Measurements from ENCODE around the gene TMCC1.

DNA sequence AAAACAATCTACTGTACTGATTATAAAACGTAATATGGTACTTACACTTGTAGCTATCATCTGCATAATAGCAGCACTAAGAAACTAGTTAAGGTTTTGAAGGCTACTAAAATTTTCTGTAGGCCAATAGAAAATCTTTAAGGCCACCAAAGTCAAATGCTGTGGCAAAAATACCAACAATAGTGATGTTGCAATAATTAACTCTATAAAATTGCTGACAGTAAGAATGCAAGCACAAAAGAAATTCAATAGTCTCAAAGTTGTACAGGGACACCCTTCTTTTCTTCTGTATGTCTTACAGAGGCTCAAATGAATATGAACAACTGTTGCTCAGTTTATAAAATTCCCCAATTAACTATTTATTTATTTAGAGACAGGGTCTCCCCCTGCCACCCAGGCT is 62.0 kb downstream of the TMCC1 start:
- TF ChIP-seq, protein P1, sequence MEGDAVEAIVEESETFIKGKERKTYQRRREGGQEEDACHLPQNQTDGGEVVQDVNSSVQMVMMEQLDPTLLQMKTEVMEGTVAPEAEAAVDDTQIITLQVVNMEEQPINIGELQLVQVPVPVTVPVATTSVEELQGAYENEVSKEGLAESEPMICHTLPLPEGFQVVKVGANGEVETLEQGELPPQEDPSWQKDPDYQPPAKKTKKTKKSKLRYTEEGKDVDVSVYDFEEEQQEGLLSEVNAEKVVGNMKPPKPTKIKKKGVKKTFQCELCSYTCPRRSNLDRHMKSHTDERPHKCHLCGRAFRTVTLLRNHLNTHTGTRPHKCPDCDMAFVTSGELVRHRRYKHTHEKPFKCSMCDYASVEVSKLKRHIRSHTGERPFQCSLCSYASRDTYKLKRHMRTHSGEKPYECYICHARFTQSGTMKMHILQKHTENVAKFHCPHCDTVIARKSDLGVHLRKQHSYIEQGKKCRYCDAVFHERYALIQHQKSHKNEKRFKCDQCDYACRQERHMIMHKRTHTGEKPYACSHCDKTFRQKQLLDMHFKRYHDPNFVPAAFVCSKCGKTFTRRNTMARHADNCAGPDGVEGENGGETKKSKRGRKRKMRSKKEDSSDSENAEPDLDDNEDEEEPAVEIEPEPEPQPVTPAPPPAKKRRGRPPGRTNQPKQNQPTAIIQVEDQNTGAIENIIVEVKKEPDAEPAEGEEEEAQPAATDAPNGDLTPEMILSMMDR (IDR thresholded peaks at IDR 0.05; ENCODE audit: extremely low read depth in 1 of 2, insufficient read depth in 1 of 2, low read depth in 1 of 2, low read length in 2 of 2) = no peak
- TF ChIP-seq, protein P2, sequence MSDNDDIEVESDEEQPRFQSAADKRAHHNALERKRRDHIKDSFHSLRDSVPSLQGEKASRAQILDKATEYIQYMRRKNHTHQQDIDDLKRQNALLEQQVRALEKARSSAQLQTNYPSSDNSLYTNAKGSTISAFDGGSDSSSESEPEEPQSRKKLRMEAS (IDR thresholded peaks at IDR 0.05; ENCODE audit: insufficient read depth, insufficient read length) = no peak
- no peak for TF ChIP-seq POLR2A (IDR thresholded peaks at IDR 0.05; ENCODE audit: low read depth, low read length)
